K562 (cell line): ENCODE data around the gene EMC9. TPM values are rescaled to one million over a fixed set of nuclear protein-coding genes. Genes with fewer than 3 reads are reported as not detected.
A peak's percentile ranks its signal among the peaks of the same experiment; 100 is the strongest.

ENCODE experiments used
- ARHGAP35 ChIP-seq: fragments of 450-650 bp; IDR thresholded peaks from 2 replicates; pipeline ENCODE4 v1.6.1; 2018; ENCODE audit not compliant: partially characterized antibody
- HDGF ChIP-seq: fragments of 450-650 bp; IDR thresholded peaks from 2 replicates; pipeline ENCODE4 v1.6.1; 2016
- HMG20A ChIP-seq: fragments of 450-650 bp; formaldehyde crosslinking; conservative IDR thresholded peaks from 2 replicates; pipeline ENCODE4 v1.4.0; 2020; ENCODE audit warnings: mild to moderate bottlenecking, mixed read lengths
- HSF4 ChIP-seq: fragments of 250-450 bp; sonication (Bioruptor Pico); IDR thresholded peaks from 2 replicates; pipeline ENCODE4 v2.1.2; 2022; ENCODE audit warnings: mild to moderate bottlenecking, moderate library complexity, borderline replicate concordance
- NCOA1 ChIP-seq: fragments of 450-650 bp; IDR thresholded peaks from 2 replicates; pipeline ENCODE4 v1.6.1; 2016; ENCODE audit warnings: low read depth
- PRMT5 ChIP-seq: sonication (generic); formaldehyde crosslinking; IDR thresholded peaks from 2 replicates; pipeline ENCODE4 v1.5.0; 2020; ENCODE audit warnings: missing genetic modification reagents
- RUNX1 ChIP-seq: sonication (generic); IDR thresholded peaks from 2 replicates; pipeline ENCODE4 v1.6.1; 2016; ENCODE audit warnings: antibody characterized with exemption, low read depth
- ZFX ChIP-seq: sonication (generic); formaldehyde crosslinking; IDR thresholded peaks from 2 replicates; pipeline ENCODE4 v1.8.0; 2022; ENCODE audit warnings: mild to moderate bottlenecking, missing genetic modification reagents, moderate library complexity
- ZMIZ1 ChIP-seq, 2 experiments: fragments of 150-350 bp in 1 of 2; IDR thresholded peaks; 2 replicates each; pipeline ENCODE4 v1.6.1; 2012 to 2016; ENCODE audit warnings: low read depth in 2 of 2, low read length in 2 of 2, mild to moderate bottlenecking in 1 of 2, moderate library complexity in 1 of 2
- ZNF511 ChIP-seq: sonication (generic); formaldehyde crosslinking; IDR thresholded peaks from 2 replicates; pipeline ENCODE4 v1.8.0; 2022; ENCODE audit warnings: mild to moderate bottlenecking, missing genetic modification reagents
- ZNF518B ChIP-seq: fragments of 250-450 bp; sonication (Bioruptor Pico); IDR thresholded peaks from 2 replicates; pipeline ENCODE4 v1.5.0; 2021; ENCODE audit warnings: mild to moderate bottlenecking, moderate library complexity
- polyA plus RNA-seq, 8 experiments: library from polyadenylated mRNA; depleted of rRNA in 4 of 8; stranded (reverse) in 5 of 8; unstranded in 3 of 8; fragments of >200 nt; fragmentation: Nextera tagmentation in 2 of 8; fragmentation: Illumina TruSeq in 1 of 8; extraction: Ambion mirVana in 2 of 8; extraction: Trizol in 1 of 8; gene quantifications; 2 replicates each; pipeline versions ENCODE4 v1.2.1 to v1.2.3, GENCODE V29; 2011 to 2014; ENCODE audit warnings: inconsistent platforms in 1 of 8, missing spikeins in 1 of 8
- total RNA-seq, 7 experiments: library from RNA; depleted of rRNA in 6 of 7; stranded (reverse); fragments of >200 nt in 6 of 7; fragmentation: Illumina TruSeq in 2 of 7; extraction: Trizol in 2 of 7; gene quantifications; 2 replicates each; pipeline versions ENCODE4 v1.2.1 to v1.2.3, GENCODE V29; 2011 to 2021; ENCODE audit warnings: low replicate concordance in 1 of 7
- TF ChIP-seq, protein P1 (sequence below): IDR thresholded peaks from 2 replicates; pipeline ENCODE4 v1.6.1; 2011; ENCODE audit warnings: borderline replicate concordance, low read depth, mild to moderate bottlenecking, moderate library complexity, low read length; ENCODE audit not compliant: insufficient read depth, poor library complexity, severe bottlenecking
- TF ChIP-seq, protein P2 (sequence below), 2 experiments: fragments of 450-650 bp in 1 of 2; sonication (generic) in 1 of 2; formaldehyde crosslinking in 1 of 2; IDR thresholded peaks in 1 of 2; conservative IDR thresholded peaks in 1 of 2; 2 replicates each; pipeline versions ENCODE4 v1.6.1 to v1.8.1; 2016 to 2023; ENCODE audit warnings: mild to moderate bottlenecking in 2 of 2, moderate library complexity in 2 of 2, inconsistent platforms in 1 of 2, missing genetic modification reagents in 1 of 2

The EMC9 gene
- total and polyA plus RNA-seq, 9 of the 15 experiments (the other 6 are each of a cell fraction or from before 2014, with no cell fraction given), result 3.1 to 13.2 (median 7.8) TPM

DNA sequence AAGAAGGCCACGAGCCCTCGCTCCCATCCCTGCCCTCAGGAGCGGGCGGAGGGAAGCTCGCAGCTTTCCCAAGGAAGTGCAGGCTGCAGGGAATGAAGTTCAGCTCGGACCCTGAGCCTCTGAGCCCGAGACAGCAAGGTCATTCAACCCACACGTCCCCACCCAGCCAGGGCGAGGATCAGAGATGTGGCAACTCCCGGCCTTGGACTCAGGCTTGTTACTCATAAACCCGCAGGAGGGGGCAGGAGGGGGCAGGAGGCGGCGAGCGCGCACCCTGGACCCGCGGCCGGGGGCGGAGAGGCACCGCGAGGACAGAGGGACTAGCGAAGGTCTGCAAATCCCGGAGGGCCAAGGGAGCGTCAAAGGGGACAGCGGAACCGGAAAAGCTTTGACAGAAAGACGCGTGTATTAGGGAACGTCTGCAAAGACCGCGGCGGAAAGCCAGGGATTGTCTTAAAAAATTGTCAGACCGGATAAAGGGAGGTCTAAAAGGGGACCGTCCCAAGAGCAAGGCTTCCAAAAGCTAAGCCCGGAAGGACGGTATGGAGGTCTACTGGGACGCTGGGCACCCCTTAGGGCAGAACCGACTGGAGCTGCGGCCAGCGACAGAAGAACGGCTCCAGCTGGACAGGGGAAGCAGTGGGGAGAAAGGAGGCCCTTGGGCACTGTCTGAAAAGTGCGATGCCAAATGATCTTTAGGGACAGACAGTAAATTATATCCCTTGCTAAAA lies 27.4 kb downstream of the EMC9 start (continued):
- TF ChIP-seq, protein P1, sequence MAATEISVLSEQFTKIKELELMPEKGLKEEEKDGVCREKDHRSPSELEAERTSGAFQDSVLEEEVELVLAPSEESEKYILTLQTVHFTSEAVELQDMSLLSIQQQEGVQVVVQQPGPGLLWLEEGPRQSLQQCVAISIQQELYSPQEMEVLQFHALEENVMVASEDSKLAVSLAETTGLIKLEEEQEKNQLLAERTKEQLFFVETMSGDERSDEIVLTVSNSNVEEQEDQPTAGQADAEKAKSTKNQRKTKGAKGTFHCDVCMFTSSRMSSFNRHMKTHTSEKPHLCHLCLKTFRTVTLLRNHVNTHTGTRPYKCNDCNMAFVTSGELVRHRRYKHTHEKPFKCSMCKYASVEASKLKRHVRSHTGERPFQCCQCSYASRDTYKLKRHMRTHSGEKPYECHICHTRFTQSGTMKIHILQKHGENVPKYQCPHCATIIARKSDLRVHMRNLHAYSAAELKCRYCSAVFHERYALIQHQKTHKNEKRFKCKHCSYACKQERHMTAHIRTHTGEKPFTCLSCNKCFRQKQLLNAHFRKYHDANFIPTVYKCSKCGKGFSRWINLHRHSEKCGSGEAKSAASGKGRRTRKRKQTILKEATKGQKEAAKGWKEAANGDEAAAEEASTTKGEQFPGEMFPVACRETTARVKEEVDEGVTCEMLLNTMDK, result no peak
- TF ChIP-seq HMG20A (CRISPR knock-in tag) (no peak), ZFX (CRISPR knock-in tag) (peak; percentile 92), ZNF511 (CRISPR knock-in tag) (peak; percentile 57; the same call in 1 of the 2 replicates), RUNX1 (no peak), ZNF518B (no peak), HDGF (no peak; the same call in 1 of the 2 replicates), ZMIZ1 (IDR thresholded peaks at IDR 0.05; ENCODE audit: low read depth in 2 of 2, low read length in 2 of 2) (no peak), ARHGAP35 (no peak), PRMT5 (no peak), NCOA1 (0 out of 2 replicates have a peak, but pooled peaks have one; percentile 30), HSF4 (CRISPR knock-in tag) (no peak)
- TF ChIP-seq, protein P2, sequence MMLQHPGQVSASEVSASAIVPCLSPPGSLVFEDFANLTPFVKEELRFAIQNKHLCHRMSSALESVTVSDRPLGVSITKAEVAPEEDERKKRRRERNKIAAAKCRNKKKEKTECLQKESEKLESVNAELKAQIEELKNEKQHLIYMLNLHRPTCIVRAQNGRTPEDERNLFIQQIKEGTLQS (IDR thresholded peaks at IDR 0.05), result peak; percentile 45; the same call in 1 of the 2 replicates
- TF ChIP-seq, protein P2 (CRISPR knock-in tag; conservative IDR thresholded peaks at IDR 0.05), result no peak
